HUES48 (cell line): ENCODE data around the gene SPRED3.
"Not testable (repeated sequence)": the region's sequence is repeated elsewhere in the genome, so short reads cannot be mapped to it uniquely, and the experiment has no call there.

ENCODE experiments used
- H3K27ac ChIP-seq: one replicate; pipeline ENCODE4 v1.7.0; 2013; ENCODE audit warnings: low read depth, low read length, inconsistent platforms
- H3K27me3 ChIP-seq: 2 replicates; pipeline ENCODE4 v1.6.1; 2013; ENCODE audit warnings: mild to moderate bottlenecking, low read length; ENCODE audit not compliant: control insufficient read depth, insufficient read depth
- H3K36me3 ChIP-seq: 2 replicates; pipeline ENCODE4 v1.6.1; 2013; ENCODE audit warnings: low read length; ENCODE audit not compliant: control insufficient read depth, insufficient read depth
- H3K4me1 ChIP-seq: 2 replicates; pipeline ENCODE4 v1.6.1; 2013; ENCODE audit warnings: mild to moderate bottlenecking, low read length; ENCODE audit not compliant: control insufficient read depth, insufficient read depth
- H3K4me3 ChIP-seq: 2 replicates; pipeline ENCODE4 v1.5.1; 2013; ENCODE audit warnings: mild to moderate bottlenecking, low read depth, low read length
- H3K9ac ChIP-seq: 2 replicates; pipeline ENCODE4 v1.6.1; 2013; ENCODE audit warnings: mild to moderate bottlenecking, low read depth, low read length, moderate library complexity
- H3K9me3 ChIP-seq: 2 replicates; pipeline ENCODE4 v1.6.1; 2013; ENCODE audit warnings: low read length; ENCODE audit not compliant: control insufficient read depth, insufficient read depth

Gene SPRED3

DNA sequence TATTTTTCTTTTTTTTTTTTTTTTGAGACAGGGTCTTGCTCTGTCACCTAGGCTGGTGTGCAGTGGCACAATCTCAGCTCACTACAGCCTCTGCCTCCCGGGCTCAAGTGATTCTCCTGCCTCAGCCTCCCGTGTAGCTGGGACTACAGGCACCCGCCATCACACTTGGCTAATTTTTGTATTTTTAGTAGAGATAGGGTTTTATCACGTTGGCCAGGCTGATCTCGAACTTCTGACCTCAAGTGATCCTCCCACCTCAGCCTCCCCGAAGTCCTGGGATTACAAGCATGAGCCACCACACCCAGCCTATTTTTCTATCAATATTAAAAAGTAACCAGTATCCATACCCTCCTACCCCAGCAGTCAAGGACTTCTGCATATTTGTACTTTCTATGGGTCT, 21.9 kb downstream of the SPRED3 start:
- not testable (repeated sequence) for H3K4me3 ChIP-seq, H3K4me1 ChIP-seq, H3K9ac ChIP-seq, H3K9me3 ChIP-seq, H3K27me3 ChIP-seq, H3K27ac ChIP-seq, H3K36me3 ChIP-seq

DNA sequence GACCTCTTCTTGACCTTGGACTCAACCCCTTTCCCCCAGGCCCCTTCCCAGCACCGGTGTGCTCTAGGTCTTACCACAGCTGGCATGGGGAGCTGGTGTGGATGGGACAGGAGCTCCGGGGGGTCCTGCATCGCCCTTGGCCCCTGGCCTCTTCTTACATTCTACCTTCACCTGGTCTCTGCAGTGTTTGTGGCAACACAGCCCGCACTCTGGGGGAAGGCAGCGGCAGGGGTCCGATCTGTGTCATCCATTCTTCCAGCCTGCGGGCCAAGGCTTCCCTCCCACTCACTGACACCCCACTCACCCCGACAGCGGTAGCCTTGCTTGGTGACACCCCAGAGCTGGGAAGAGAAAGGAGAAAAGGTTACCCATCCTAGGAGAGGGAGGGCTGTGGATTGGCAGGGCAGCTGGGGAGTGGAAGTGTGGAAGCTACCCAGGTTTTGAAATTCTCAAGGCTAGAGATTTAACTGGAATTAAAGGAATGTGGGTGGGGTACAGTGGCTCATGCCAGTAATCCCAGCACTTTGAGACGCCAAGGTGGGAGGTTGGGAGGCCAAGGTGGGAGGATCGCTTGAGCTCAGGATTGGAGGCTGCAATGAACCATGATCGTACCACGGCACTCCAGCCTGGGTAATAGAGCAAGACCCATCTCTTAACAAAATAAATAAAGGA, 22.7 kb downstream of the SPRED3 start:
- Histone ChIP-seq H3K4me1 (no peaks in the 10 kb centered on the region), H3K4me3 (no peak overlapping the region), H3K36me3 (0 out of 2 replicates have a peak, but pooled peaks cover 7% of the 10 kb centered on the region), H3K27me3 (no peaks in the 10 kb centered on the region), H3K9ac (no peak overlapping the region), H3K27ac (no peak overlapping the region), H3K9me3 (no peaks in the 10 kb centered on the region)

DNA sequence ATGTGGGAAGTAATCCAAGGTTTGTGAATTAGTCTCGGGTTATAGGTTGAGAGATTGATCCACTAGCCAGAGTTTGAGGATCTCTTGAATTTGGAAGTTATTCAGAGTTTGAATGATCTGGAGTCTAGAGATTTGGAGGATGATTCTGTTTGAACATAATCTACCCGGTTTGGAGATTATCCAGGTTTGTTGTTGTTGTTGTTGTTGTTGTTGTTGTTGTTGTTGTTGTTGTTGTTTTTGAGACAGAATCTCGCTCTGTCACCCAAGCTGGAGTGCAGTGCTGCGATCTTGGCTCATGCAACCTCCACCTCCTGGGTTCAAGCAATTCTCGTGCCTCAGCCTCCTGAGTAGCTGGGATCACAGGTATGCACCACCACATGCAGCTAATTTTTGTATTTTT, 23.4 kb downstream of the SPRED3 start:
- H3K9ac ChIP-seq, H3K9me3 ChIP-seq, H3K27ac ChIP-seq, H3K4me3 ChIP-seq, H3K36me3 ChIP-seq, H3K27me3 ChIP-seq, H3K4me1 ChIP-seq: not testable (repeated sequence)

DNA sequence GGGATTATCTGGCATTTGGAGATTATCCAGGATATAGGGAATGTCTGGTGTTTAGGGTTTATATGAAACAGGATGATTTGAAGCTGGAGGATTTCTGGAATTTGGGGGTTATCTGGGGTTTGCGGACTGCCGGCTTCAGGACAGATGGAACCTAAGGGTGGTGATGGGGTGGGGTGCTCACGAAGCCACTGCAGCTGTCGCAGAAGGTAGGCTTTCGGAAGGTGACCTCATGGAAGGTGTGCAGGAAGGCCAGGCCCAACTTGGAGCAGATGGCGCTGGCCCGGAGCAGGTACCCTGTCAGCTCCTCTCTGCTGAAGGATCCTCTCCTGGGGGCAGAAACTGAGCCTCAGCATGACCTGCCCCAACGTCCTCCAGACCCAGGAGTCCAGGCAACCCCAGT, 24.0 kb downstream of the SPRED3 start:
- Histone ChIP-seq H3K27ac (no peak overlapping the region), H3K9ac (no peak overlapping the region), H3K4me3 (no peak overlapping the region), H3K4me1 (peaks cover 5% of the 10 kb centered on the region; the same call in 1 of the 2 replicates), H3K27me3 (no peaks in the 10 kb centered on the region), H3K9me3 (no peaks in the 10 kb centered on the region), H3K36me3 (no peaks in the 10 kb centered on the region)

DNA sequence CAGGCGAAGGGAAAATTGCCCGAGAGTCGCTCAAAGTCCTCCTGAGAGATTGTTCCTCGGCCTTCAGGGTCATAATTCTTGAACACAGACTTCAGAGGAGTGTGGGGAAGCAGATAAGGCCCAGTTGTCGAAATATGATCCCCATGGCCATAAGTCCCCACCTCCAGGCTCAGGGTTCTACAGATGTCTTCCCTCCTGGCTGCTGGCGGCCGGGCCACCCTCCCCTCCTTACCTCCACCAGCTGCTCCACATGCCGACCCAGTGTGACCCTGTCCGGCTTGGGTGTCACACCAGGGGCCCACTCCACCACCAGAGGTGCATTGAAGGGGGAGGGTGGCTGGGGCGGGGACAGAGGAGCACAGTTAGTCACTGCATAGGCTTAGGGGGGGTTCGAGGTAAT, 24.5 kb downstream of the SPRED3 start:
- Histone ChIP-seq H3K9ac (no peak overlapping the region), H3K4me3 (no peak overlapping the region), H3K9me3 (no peaks in the 10 kb centered on the region), H3K4me1 (peaks cover 7% of the 10 kb centered on the region; the same call in 1 of the 2 replicates), H3K36me3 (no peaks in the 10 kb centered on the region), H3K27me3 (no peaks in the 10 kb centered on the region), H3K27ac (no peak overlapping the region)

DNA sequence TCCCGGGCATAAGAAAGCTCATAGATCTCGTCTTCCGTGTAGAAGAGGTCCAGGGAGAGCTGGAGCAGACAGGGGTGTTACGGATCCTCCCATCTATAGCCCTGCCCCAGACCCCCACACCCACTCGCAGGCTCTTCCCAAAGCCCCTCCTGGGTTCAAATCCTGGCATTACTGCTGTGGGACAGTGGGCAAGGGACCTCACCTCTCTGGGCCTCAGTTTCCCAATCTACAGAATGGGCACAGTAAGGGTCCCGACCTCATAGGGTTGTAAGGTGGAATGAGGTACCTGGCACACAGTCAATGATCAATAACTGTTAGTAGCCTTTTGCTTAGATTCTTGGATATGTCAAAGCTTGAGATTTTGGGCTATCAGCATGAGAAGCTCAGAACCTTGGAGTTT, 24.9 kb downstream of the SPRED3 start:
- Histone ChIP-seq H3K9ac (no peak overlapping the region), H3K27me3 (no peaks in the 10 kb centered on the region), H3K27ac (no peak overlapping the region), H3K4me1 (peaks cover 7% of the 10 kb centered on the region; the same call in 1 of the 2 replicates), H3K4me3 (no peak overlapping the region), H3K9me3 (no peaks in the 10 kb centered on the region), H3K36me3 (no peaks in the 10 kb centered on the region)

DNA sequence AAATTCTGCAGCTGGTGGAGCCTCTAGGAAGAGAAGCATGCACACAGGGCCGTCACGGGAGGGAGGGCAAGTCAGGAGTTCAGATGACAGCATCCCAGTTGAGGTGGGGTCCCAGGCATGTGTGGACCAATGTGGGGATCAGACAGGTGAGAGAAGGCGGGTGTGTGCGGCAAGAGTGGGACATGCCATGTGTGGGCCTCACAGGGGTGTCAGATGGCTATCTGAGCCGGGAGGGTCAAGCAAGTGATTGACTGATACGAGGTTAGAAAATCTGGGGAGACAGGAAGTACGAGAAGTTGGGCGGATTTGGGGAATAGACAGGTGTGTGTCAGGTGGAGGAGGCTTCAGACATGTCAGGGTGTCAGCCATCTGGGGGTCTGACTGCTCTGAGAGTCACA, 28.6 kb downstream of the SPRED3 start:
- H3K36me3 ChIP-seq: no peaks in the 10 kb centered on the region
- H3K4me1 ChIP-seq: peaks cover 7% of the 10 kb centered on the region; the same call in 1 of the 2 replicates
- H3K9me3 ChIP-seq: no peaks in the 10 kb centered on the region
- no peak overlapping the region for H3K27ac ChIP-seq
- H3K4me3 ChIP-seq: peak overlapping the region; percentile 64; the same call in 1 of the 2 replicates
- peaks cover 6% of the 10 kb centered on the region; the same call in 1 of the 2 replicates for H3K27me3 ChIP-seq
- H3K9ac ChIP-seq: no peak overlapping the region

DNA sequence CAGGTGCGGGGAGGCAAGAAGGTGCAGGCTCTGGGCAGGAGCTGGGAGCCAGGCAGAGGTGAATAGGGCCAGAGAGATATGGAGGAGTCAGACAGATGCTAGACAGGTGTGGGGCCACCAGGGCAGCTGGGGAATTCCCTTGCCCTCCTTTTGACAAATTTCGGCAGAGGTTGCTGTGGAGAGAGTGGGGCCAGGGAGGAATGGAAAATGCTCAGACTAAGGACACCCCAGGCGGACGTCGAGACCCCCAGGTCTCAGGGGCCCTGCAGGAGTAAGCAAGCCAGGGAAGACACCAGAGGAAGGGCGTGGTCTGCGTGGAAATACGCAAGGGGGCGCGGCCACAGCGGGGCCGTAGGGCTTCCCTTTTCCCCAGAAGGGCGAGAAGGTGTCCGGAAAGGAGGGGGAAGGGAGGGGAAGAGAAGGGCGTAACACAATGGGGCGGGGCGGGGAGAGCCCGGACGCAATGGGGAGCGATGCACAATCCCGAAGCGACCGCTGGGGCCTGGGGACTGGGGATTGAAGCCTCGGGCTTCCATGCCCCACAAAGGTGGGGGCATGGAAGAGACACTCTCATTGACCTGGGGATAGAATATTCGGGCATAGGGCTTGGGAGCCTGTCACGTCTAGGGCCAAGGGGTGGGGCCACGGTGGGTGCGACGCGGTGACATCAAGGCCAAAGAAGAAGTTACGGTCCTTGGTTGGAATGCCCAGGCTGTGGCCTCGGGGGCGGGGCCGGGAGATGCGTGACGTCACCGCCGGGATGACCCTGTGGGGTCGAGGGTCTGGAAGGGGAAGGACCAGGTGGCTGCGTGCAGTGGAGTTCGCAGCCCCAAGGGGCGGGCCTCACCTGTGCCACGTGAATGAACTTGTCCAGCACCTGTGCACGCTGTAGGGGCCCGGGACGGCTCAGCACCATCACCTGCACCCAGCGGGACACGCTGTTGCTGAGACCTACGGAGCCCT, 29.3 kb downstream of the SPRED3 start:
- H3K9me3 ChIP-seq: no peaks in the 10 kb centered on the region
- peak overlapping the region; percentile 22; the same call in 1 of the 2 replicates for H3K9ac ChIP-seq
- peaks cover 6% of the 10 kb centered on the region; the same call in 1 of the 2 replicates for H3K27me3 ChIP-seq
- H3K4me1 ChIP-seq: peaks cover 7% of the 10 kb centered on the region; the same call in 1 of the 2 replicates
- peak overlapping the region; percentile 68 for H3K27ac ChIP-seq
- peak overlapping the region; percentile 64 for H3K4me3 ChIP-seq
- H3K36me3 ChIP-seq: no peaks in the 10 kb centered on the region

DNA sequence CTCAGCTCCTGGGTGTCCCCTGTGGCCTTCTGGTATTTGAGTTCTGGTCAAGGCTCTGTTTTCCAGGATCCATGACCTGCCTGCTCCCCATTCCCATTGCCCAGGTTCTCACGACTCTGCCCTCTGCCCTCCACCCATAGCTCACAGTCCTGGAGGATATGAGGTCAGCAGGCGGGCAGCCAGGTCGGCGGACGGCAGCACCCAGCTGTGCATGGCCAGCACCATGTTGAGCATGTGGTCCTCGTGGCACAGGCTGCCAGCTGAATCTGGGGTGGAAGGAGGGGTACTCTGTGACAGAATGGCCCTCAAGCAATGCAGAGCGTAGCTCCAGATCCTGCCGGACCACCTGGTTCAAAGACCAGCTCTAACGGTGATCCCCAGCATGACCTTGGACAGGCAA, 32.4 kb downstream of the SPRED3 start:
- peaks cover 13% of the 10 kb centered on the region; the same call in 1 of the 2 replicates for H3K4me1 ChIP-seq
- H3K4me3 ChIP-seq: no peak overlapping the region
- no peak overlapping the region for H3K27ac ChIP-seq
- no peaks in the 10 kb centered on the region for H3K9me3 ChIP-seq
- peaks cover 6% of the 10 kb centered on the region; the same call in 1 of the 2 replicates for H3K27me3 ChIP-seq
- H3K36me3 ChIP-seq: no peaks in the 10 kb centered on the region
- H3K9ac ChIP-seq: no peak overlapping the region

DNA sequence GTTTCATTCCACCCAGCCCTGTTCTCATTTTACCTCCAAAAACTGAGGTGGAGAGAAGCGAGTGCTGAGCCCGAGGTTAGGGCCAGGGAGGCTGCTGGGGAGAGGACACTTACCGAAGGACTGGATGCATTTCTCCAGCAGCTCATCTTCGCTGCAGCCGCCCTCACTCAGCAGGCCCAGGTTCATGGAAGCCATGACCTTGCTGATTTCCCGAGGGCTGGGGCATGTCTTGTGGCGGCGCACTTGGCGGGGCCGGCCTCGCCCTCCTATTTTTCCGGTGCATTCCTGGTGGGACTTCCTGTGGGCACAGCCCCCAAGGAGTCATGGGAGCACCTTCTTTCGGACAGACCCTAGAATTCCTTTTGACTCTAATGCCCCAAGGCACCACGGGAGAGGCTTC, 33.4 kb downstream of the SPRED3 start:
- no peaks in the 10 kb centered on the region for H3K36me3 ChIP-seq
- peaks cover 6% of the 10 kb centered on the region; the same call in 1 of the 2 replicates for H3K27me3 ChIP-seq
- peaks cover 19% of the 10 kb centered on the region; the same call in 1 of the 2 replicates for H3K4me1 ChIP-seq
- H3K27ac ChIP-seq: no peak overlapping the region
- no peak overlapping the region for H3K9ac ChIP-seq
- H3K4me3 ChIP-seq: no peak overlapping the region
- H3K9me3 ChIP-seq: no peaks in the 10 kb centered on the region

DNA sequence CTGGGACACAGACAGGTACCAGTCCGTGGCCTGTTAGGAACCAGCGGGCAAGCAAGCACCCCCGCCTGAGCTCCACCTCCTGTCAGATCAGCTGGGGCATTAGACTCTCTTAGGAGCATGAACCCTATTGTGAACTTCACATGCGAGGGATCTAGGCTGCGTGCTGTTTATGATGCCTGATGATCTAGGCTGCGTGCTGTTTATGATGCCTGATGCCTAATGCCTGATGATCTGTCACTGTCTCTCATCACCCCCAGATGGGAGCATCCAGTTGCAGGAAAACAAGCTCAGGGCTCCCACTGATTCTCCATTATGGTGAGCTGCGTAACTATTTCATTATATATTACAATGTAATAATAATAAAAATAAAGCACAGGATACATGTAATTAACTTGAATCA, 33.9 kb downstream of the SPRED3 start:
- Histone ChIP-seq H3K4me1 (peaks cover 14% of the 10 kb centered on the region; the same call in 1 of the 2 replicates), H3K9me3 (no peaks in the 10 kb centered on the region), H3K4me3 (no peak overlapping the region), H3K9ac (no peak overlapping the region), H3K27ac (no peak overlapping the region), H3K36me3 (no peaks in the 10 kb centered on the region), H3K27me3 (peaks cover 6% of the 10 kb centered on the region; the same call in 1 of the 2 replicates)
